Adrenal gland (tissue), 5 donors: ENCODE measurements around the gene LMF2.

Experiments
- CTCF ChIP-seq, 6 experiments: fragments of 450-650 bp in 4 of 6; fragments of 200-600 bp in 2 of 6; sonication (generic) in 1 of 6; IDR thresholded peaks; 1 replicate in 5 of 6; 2 replicates in 1 of 6; pipeline versions ENCODE4 v1.5.1 to v1.8.0; 2016 to 2021; ENCODE audit warnings: antibody characterized with exemption in 6 of 6, mild to moderate bottlenecking in 2 of 6, moderate library complexity in 1 of 6
- POLR2A ChIP-seq, 2 donors: fragments of 450-650 bp; IDR thresholded peaks; one replicate each; pipeline ENCODE4 v1.6.1; 2017; ENCODE audit warnings: antibody characterized with exemption in 2 of 2, mild to moderate bottlenecking in 2 of 2, moderate library complexity in 1 of 2
- donor health status: DM: no; HTN: no; CAD: no.

- TF ChIP-seq POLR2A (IDR thresholded peaks at IDR 0.05) (no peak), CTCF (IDR thresholded peaks at IDR 0.05) (no peak)
These were observed 29.6 kb downstream of the LMF2 start for GRCh38 chr22:50477923-50478322.
